ENCODE results near the gene TBRG4.

- TF ChIP-seq, protein P1, sequence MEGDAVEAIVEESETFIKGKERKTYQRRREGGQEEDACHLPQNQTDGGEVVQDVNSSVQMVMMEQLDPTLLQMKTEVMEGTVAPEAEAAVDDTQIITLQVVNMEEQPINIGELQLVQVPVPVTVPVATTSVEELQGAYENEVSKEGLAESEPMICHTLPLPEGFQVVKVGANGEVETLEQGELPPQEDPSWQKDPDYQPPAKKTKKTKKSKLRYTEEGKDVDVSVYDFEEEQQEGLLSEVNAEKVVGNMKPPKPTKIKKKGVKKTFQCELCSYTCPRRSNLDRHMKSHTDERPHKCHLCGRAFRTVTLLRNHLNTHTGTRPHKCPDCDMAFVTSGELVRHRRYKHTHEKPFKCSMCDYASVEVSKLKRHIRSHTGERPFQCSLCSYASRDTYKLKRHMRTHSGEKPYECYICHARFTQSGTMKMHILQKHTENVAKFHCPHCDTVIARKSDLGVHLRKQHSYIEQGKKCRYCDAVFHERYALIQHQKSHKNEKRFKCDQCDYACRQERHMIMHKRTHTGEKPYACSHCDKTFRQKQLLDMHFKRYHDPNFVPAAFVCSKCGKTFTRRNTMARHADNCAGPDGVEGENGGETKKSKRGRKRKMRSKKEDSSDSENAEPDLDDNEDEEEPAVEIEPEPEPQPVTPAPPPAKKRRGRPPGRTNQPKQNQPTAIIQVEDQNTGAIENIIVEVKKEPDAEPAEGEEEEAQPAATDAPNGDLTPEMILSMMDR (conservative IDR thresholded peaks at IDR 0.05; ENCODE audit: low read length) = no peak
- no peak for TF ChIP-seq EZH2phosphoT487 (IDR thresholded peaks at IDR 0.05; ENCODE audit: borderline replicate concordance)
These were observed 25.8 kb downstream of the TBRG4 start for GRCh38 chr7:45085619-45086200.

Measured in Loucy (cell line).